Activated T-helper 1 cell treated with anti-CD3 and anti-CD28 coated beads, Interleukin-12 subunit alpha, Interleukin-12 subunit beta, Interleukin-2, Interleukin-4 antibody, amounts not matched to agents 30 ng/mL and 10 ng/mL and 1 ng/mL, durations not matched to agents 14 hours and 24 hours and 36 hours (primary cell): ENCODE measurements around the gene RANBP1. TPM values are rescaled to one million over a fixed set of nuclear protein-coding genes. Genes with fewer than 3 reads are reported as not detected.

Experiments used
- DNase-seq: peaks from one replicate; pipeline ENCODE4 v3.0.0; 2021; ENCODE audit warnings: low spot score
- H3K27ac Mint-ChIP-seq: one replicate; pipeline ENCODE4 v1.8.0; 2021; ENCODE audit warnings: mild to moderate bottlenecking, mixed read lengths
- H3K27me3 Mint-ChIP-seq: one replicate; pipeline ENCODE4 v1.8.0; 2022; ENCODE audit warnings: mild to moderate bottlenecking, moderate library complexity, mixed read lengths; ENCODE audit not compliant: insufficient read depth
- H3K36me3 Mint-ChIP-seq: one replicate; pipeline ENCODE4 v1.8.0; 2021; ENCODE audit warnings: low read depth, mixed read lengths
- H3K4me1 Mint-ChIP-seq: one replicate; pipeline ENCODE4 v1.8.0; 2021; ENCODE audit warnings: low read depth, mixed read lengths
- H3K4me3 Mint-ChIP-seq: one replicate; pipeline ENCODE4 v1.8.0; 2021; ENCODE audit warnings: mild to moderate bottlenecking, moderate library complexity, mixed read lengths
- H3K9me3 Mint-ChIP-seq: one replicate; pipeline ENCODE4 v1.8.0; 2021; ENCODE audit warnings: mixed read lengths
- intact Hi-C: fragments of 100-400 bp; cut with micrococcal nuclease; formaldehyde crosslinking; loops from one replicate; pipeline ENCODE4 v1.15.1; 2024
- total RNA-seq: library from RNA; stranded (reverse); gene quantifications from 2 replicates; pipeline ENCODE4 v1.2.3, GENCODE V29; 2022

Gene RANBP1
- total RNA-seq, 1 donor from 2014 or later = 509 TPM

- H3K27me3 Mint-ChIP-seq = no peaks in the 10 kb centered on the region
- intact Hi-C loops = no loop called here
- H3K36me3 Mint-ChIP-seq = peaks cover 61% of the 10 kb centered on the region
- H3K4me1 Mint-ChIP-seq = peaks cover 40% of the 10 kb centered on the region
- peaks cover 5% of the 10 kb centered on the region for H3K9me3 Mint-ChIP-seq
- no peak for DNase-seq
- no peak overlapping the region for H3K27ac Mint-ChIP-seq
- no peak overlapping the region for H3K4me3 Mint-ChIP-seq
These were observed 23.4 kb upstream of the RANBP1 start for GRCh38 chr22:20092477-20092854.

- Mint-ChIP-seq H3K4me1 (peaks cover 45% of the 10 kb centered on the region), H3K36me3 (peaks cover 63% of the 10 kb centered on the region), H3K4me3 (no peak overlapping the region), H3K27ac (peak overlapping the region; percentile 31), H3K9me3 (peaks cover 5% of the 10 kb centered on the region), H3K27me3 (no peaks in the 10 kb centered on the region)
- intact Hi-C loops = no loop called here
- DNase-seq = no peak
These were observed 22.3 kb upstream of the RANBP1 start for GRCh38 chr22:20093418-20094196.

- intact Hi-C loops = no loop called here
- peaks cover 69% of the 10 kb centered on the region for H3K36me3 Mint-ChIP-seq
- H3K9me3 Mint-ChIP-seq = peaks cover 5% of the 10 kb centered on the region
- H3K4me1 Mint-ChIP-seq = peaks cover 47% of the 10 kb centered on the region
- H3K4me3 Mint-ChIP-seq = no peak overlapping the region
- H3K27ac Mint-ChIP-seq = peak overlapping the region; percentile 31
- no peak for DNase-seq
- no peaks in the 10 kb centered on the region for H3K27me3 Mint-ChIP-seq
These were observed 21.6 kb upstream of the RANBP1 start for GRCh38 chr22:20094197-20094807.

GRCh38 chr22:20095521-20095920 lies 20.4 kb upstream of the RANBP1 start:
- Mint-ChIP-seq H3K4me3 (peak overlapping the region; percentile 51), H3K27me3 (no peaks in the 10 kb centered on the region), H3K9me3 (peaks cover 5% of the 10 kb centered on the region), H3K27ac (peak overlapping the region; percentile 80), H3K4me1 (peaks cover 57% of the 10 kb centered on the region), H3K36me3 (peaks cover 72% of the 10 kb centered on the region)
- intact Hi-C loops = no loop called here
- DNase-seq = no peak

- intact Hi-C loops = no loop called here
- H3K27me3 Mint-ChIP-seq = no peaks in the 10 kb centered on the region
- peaks cover 5% of the 10 kb centered on the region for H3K9me3 Mint-ChIP-seq
- no peak for DNase-seq
- H3K4me3 Mint-ChIP-seq = no peak overlapping the region
- no peak overlapping the region for H3K27ac Mint-ChIP-seq
- H3K36me3 Mint-ChIP-seq = peaks cover 66% of the 10 kb centered on the region
- H3K4me1 Mint-ChIP-seq = peaks cover 66% of the 10 kb centered on the region
These were observed 19.1 kb upstream of the RANBP1 start for GRCh38 chr22:20096574-20097420.

GRCh38 chr22:20099099-20099711 lies 16.7 kb upstream of the RANBP1 start:
- DNase-seq = no peak
- peaks cover 82% of the 10 kb centered on the region for H3K4me1 Mint-ChIP-seq
- peaks cover 5% of the 10 kb centered on the region for H3K9me3 Mint-ChIP-seq
- intact Hi-C loops = no loop called here
- no peaks in the 10 kb centered on the region for H3K27me3 Mint-ChIP-seq
- H3K27ac Mint-ChIP-seq = peak overlapping the region; percentile 91
- H3K36me3 Mint-ChIP-seq = peaks cover 69% of the 10 kb centered on the region
- peak overlapping the region; percentile 22 for H3K4me3 Mint-ChIP-seq

DNA sequence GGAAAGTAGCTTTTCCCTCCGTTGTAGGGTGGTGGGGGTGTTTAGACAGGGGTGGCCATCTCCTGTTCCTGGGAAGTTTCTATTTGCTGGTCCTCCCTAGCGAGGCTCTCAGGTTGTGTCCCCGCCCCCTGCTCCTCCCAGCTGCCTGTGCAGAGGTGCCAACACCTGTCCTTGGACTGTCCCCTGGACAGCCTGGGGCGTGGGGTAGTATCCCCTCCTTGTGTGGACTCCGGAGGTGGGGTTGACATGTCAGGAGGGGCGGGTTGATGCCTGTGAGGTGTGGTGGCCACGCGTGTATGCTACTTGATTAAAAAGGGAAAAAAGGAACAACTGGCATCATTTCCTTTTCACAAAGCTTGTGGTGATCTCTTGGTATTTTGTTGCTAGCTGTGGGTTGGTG lies 14.3 kb upstream of the RANBP1 start:
- H3K36me3 Mint-ChIP-seq = peaks cover 57% of the 10 kb centered on the region
- H3K4me1 Mint-ChIP-seq = peaks cover 63% of the 10 kb centered on the region
- DNase-seq = no peak
- peak overlapping the region; percentile 80 for H3K27ac Mint-ChIP-seq
- intact Hi-C loops = loop anchor here (2.0 kb wide), 1 partner anchor 81 kb away; the partner anchor contains the start of gene TANGO2
- peak overlapping the region; percentile 7 for H3K4me3 Mint-ChIP-seq
- no peaks in the 10 kb centered on the region for H3K27me3 Mint-ChIP-seq
- H3K9me3 Mint-ChIP-seq = no peaks in the 10 kb centered on the region

DNA sequence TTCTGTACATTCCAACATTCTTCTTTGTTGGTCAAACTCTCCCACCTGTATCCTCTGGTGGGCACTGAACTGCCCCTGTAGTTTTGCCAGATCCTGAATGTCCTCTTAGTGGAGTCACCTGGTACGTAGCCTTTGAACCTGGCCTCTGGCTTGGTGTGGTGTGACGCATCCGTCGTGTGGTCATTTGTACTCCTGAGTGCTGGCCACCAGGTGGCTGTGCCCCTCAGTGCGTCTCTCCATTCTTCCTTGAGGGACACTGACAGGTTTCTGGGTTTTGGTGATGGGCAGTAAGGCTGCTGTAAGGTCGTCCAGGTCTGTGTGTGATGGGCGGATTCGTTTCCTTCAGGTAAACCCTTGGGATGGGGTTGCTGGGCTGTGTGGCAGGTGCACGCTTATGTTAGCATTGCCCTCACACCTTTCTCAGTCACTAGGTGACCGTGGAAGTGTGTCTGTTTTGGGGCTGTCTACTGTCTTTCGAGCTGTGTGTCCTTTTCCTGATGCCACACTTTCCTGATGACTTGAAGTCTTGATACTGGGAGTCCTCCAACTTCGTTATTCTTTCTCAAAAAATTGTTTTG lies 13.6 kb upstream of the RANBP1 start:
- Mint-ChIP-seq H3K4me1 (peaks cover 62% of the 10 kb centered on the region), H3K4me3 (peak overlapping the region; percentile 54), H3K27ac (peak overlapping the region; percentile 80), H3K36me3 (peaks cover 50% of the 10 kb centered on the region), H3K27me3 (no peaks in the 10 kb centered on the region), H3K9me3 (no peaks in the 10 kb centered on the region)
- no peak for DNase-seq
- intact Hi-C loops = no loop called here

- H3K4me3 Mint-ChIP-seq = no peak overlapping the region
- no peak for DNase-seq
- intact Hi-C loops = no loop called here
- no peaks in the 10 kb centered on the region for H3K27me3 Mint-ChIP-seq
- H3K4me1 Mint-ChIP-seq = peaks cover 41% of the 10 kb centered on the region
- H3K36me3 Mint-ChIP-seq = peaks cover 32% of the 10 kb centered on the region
- no peak overlapping the region for H3K27ac Mint-ChIP-seq
- no peaks in the 10 kb centered on the region for H3K9me3 Mint-ChIP-seq
These were observed 10.3 kb upstream of the RANBP1 start for GRCh38 chr22:20105456-20106204.

- Mint-ChIP-seq H3K4me3 (no peak overlapping the region), H3K36me3 (peaks cover 37% of the 10 kb centered on the region)
These were observed 9.6 kb upstream of the RANBP1 start for GRCh38 chr22:20106205-20106848.

DNA sequence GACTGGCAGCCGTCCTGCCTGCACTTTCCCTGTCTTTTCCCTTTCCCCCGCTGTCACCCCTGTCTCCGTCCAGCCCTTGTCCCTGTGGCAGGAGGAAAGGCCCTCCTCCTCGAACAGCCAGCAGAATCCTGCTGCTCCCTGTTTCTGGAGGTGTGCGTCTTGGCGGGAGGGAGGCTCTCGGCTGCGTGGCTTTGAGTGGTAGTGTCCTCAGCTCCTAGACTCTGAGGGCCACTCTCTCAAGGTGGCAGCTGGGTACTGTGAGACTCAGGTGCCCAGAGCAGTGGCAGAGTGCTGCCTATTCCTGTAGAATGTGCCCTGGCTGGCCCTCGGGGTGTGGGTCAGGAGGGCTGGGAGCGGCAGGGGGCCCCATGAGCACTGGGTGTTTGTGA lies 9.1 kb upstream of the RANBP1 start:
- no peak overlapping the region for H3K27ac Mint-ChIP-seq

More at GRCh38 chr22:20106205-20106848, 9.6 kb upstream of the RANBP1 start:
- Mint-ChIP-seq H3K27ac (no peak overlapping the region), H3K27me3 (no peaks in the 10 kb centered on the region), H3K4me1 (peaks cover 41% of the 10 kb centered on the region), H3K9me3 (no peaks in the 10 kb centered on the region)
- DNase-seq = no peak
- intact Hi-C loops = no loop called here

More for the DNA sequence above, 9.1 kb upstream of the RANBP1 start:
- Mint-ChIP-seq H3K27me3 (no peaks in the 10 kb centered on the region), H3K4me3 (no peak overlapping the region), H3K9me3 (no peaks in the 10 kb centered on the region), H3K36me3 (peaks cover 39% of the 10 kb centered on the region), H3K4me1 (peaks cover 41% of the 10 kb centered on the region)
- intact Hi-C loops = no loop called here
- DNase-seq = no peak
